Measurements from ENCODE around the gene CDKN1B. TPM values are rescaled to one million over a fixed set of nuclear protein-coding genes. Genes with fewer than 3 reads are reported as not detected.
A peak's percentile ranks its signal among the peaks of the same experiment; 100 is the strongest.

CDKN1B gene
- total RNA-seq, 4 donors from 2014 or later: 43.6 to 76.4 (median 56.6) TPM

GRCh38 chr12:12714276-12715021, 2.7 kb upstream of the CDKN1B start:
- H3K4me1 ChIP-seq: peaks cover 30 to 34% of the 10 kb centered on the region in 2 donors
- peak overlapping the region; percentile 43 to 49 (median 45) for H3K4me3 ChIP-seq
- no peaks in the 10 kb centered on the region for H3K9me3 ChIP-seq
- DNase-seq (peak in 1 of 2 donors; percentile 25), ATAC-seq (peak in 1 of 2 donors; percentile 5)
- H3K27ac ChIP-seq: peak overlapping the region; percentile 96 to 99 (median 98)
- peak in 1 of 5 experiments; percentile 36 for TF ChIP-seq CTCF (IDR thresholded peaks at IDR 0.05 in 4 of 5, conservative IDR thresholded peaks at IDR 0.05 in 1 of 5)
- peak in 1 of 2 donors; percentile 52 for TF ChIP-seq POLR2A (IDR thresholded peaks at IDR 0.05)
- in situ Hi-C loops (cut with MboI; ENCODE audit: low sequenced_read_pairs in 4 of 4) (loop anchor here in 2 of 4 donors (25.0 kb wide), 2 partner anchors 327 to 352 kb away; partner anchors contain the start of genes BORCS5 (in 1 of the 2) and MANSC1 (in 1 of the 2)), intact Hi-C loops (cut with DNase I; ENCODE audit: low total_unique reads) (loop anchor here (2.0 to 5.0 kb wide), 4 partner anchors 14 to 1992 kb away; partner anchors contain the start of genes APOLD1, ETV6 and YBX3)
- H3K27me3 ChIP-seq: no peaks in the 10 kb centered on the region
- H3K36me3 ChIP-seq: peaks cover 0 to 8% of the 10 kb centered on the region in 2 donors

DNA sequence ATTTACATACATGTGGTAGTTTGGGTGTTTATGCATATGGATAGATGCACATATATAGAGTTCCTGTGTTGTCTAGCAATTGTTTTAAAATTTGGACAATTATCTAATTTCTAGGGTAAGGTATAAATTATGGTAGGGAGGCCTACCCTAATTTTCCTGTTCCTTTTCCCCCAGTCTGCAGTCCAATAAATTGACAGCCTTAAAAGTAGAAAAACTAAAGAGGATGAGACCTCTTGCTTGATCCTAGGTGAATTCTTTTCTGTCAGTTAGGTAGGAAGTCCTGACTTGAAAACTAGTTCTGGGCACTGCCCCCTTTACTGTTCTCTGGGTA, 2.1 kb upstream of the CDKN1B start:
- ATAC-seq (no peak), DNase-seq (no peak)
- intact Hi-C loops (cut with DNase I; ENCODE audit: low total_unique reads): loop anchor here (2.0 to 5.0 kb wide), 4 partner anchors 14 to 1993 kb away; partner anchors contain the start of genes APOLD1, ETV6 and YBX3
- H3K36me3 ChIP-seq: peaks cover 0 to 14% of the 10 kb centered on the region in 2 donors
- no peak for TF ChIP-seq POLR2A (IDR thresholded peaks at IDR 0.05)
- no peak for TF ChIP-seq CTCF (IDR thresholded peaks at IDR 0.05 in 4 of 5, conservative IDR thresholded peaks at IDR 0.05 in 1 of 5)
- H3K4me3 ChIP-seq: peak overlapping the region in 2 of 4 donors; percentile 43 to 49
- peak overlapping the region; percentile 96 to 99 (median 98) for H3K27ac ChIP-seq
- H3K4me1 ChIP-seq: peaks cover 37 to 41% of the 10 kb centered on the region in 2 donors
- in situ Hi-C loops (cut with MboI; ENCODE audit: low sequenced_read_pairs in 4 of 4): loop anchor here in 2 of 4 donors (25.0 kb wide), 2 partner anchors 328 to 353 kb away; partner anchors contain the start of genes BORCS5 (in 1 of the 2) and MANSC1 (in 1 of the 2)
- H3K9me3 ChIP-seq: no peaks in the 10 kb centered on the region
- no peaks in the 10 kb centered on the region for H3K27me3 ChIP-seq

- in situ Hi-C loops (cut with MboI; ENCODE audit: low sequenced_read_pairs in 4 of 4): loop anchor here in 2 of 4 donors (25.0 kb wide), 2 partner anchors 328 to 353 kb away; partner anchors contain the start of genes BORCS5 (in 1 of the 2) and MANSC1 (in 1 of the 2)
- Histone ChIP-seq H3K36me3 (peaks cover 0 to 19% of the 10 kb centered on the region in 2 donors), H3K9me3 (no peaks in the 10 kb centered on the region), H3K4me3 (peak overlapping the region; percentile 72 to 99 (median 92)), H3K4me1 (peaks cover 42 to 46% of the 10 kb centered on the region in 2 donors), H3K27me3 (no peaks in the 10 kb centered on the region), H3K27ac (peak overlapping the region; percentile 96 to 99 (median 98))
- TF ChIP-seq POLR2A (IDR thresholded peaks at IDR 0.05): no peak
- no peak for TF ChIP-seq CTCF (IDR thresholded peaks at IDR 0.05 in 4 of 5, conservative IDR thresholded peaks at IDR 0.05 in 1 of 5)
- ATAC-seq: no peak
- intact Hi-C loops (cut with DNase I; ENCODE audit: low total_unique reads): loop anchor here (2.0 to 5.0 kb wide), 5 partner anchors 13 to 1993 kb away; partner anchors contain the start of genes APOLD1, ETV6, GPR19 and YBX3
- DNase-seq: no peak
These were observed 1.6 kb upstream of the CDKN1B start for GRCh38 chr12:12715459-12716150.

- Histone ChIP-seq H3K36me3 (peaks cover 0 to 19% of the 10 kb centered on the region in 2 donors), H3K27ac (peak overlapping the region; percentile 96 to 99 (median 98)), H3K4me3 (peak overlapping the region; percentile 72 to 99 (median 92)), H3K9me3 (no peaks in the 10 kb centered on the region), H3K27me3 (no peaks in the 10 kb centered on the region), H3K4me1 (peaks cover 48 to 52% of the 10 kb centered on the region in 2 donors)
- TF ChIP-seq CTCF (IDR thresholded peaks at IDR 0.05 in 4 of 5, conservative IDR thresholded peaks at IDR 0.05 in 1 of 5) (peak in 1 of 5 experiments; percentile 2), POLR2A (IDR thresholded peaks at IDR 0.05) (no peak)
- ATAC-seq: peak; percentile 8 to 12
- in situ Hi-C loops (cut with MboI; ENCODE audit: low sequenced_read_pairs in 4 of 4) (loop anchor here in 2 of 4 donors (25.0 kb wide), 2 partner anchors 329 to 354 kb away; partner anchors contain the start of genes BORCS5 (in 1 of the 2) and MANSC1 (in 1 of the 2)), intact Hi-C loops (cut with DNase I; ENCODE audit: low total_unique reads) (loop anchor here (2.0 to 5.0 kb wide), 4 partner anchors 19 to 1994 kb away; partner anchors contain the start of genes APOLD1, ETV6, GPR19 and YBX3)
- DNase-seq: no peak
These were observed 896 bp upstream of the CDKN1B start for GRCh38 chr12:12716151-12716792.
